Activated CD4-positive, alpha-beta T cell treated with anti-CD3 and anti-CD28 coated beads, Interleukin-2, Interleukin-6, amounts not matched to agents 100 ng/mL and 50 ng/mL, durations not matched to agents 16 hours and 8 hours (primary cell): Measurements from ENCODE around the gene ARHGAP26.

Source experiments
- DNase-seq: peaks from one replicate; pipeline ENCODE4 v3.0.0-alpha.2; 2020

The ARHGAP26 gene

GRCh38 chr5:143177263-143177983 lies 407.2 kb downstream of the ARHGAP26 start:
- DNase-seq: no peak

GRCh38 chr5:143179126-143179740 lies 409.1 kb downstream of the ARHGAP26 start:
- no peak for DNase-seq

GRCh38 chr5:143180751-143181150 lies 410.6 kb downstream of the ARHGAP26 start:
- no peak for DNase-seq

- no peak for DNase-seq
Measured at GRCh38 chr5:143181173-143181572, 411.0 kb downstream of the ARHGAP26 start.

GRCh38 chr5:143182106-143182505 lies 411.9 kb downstream of the ARHGAP26 start:
- DNase-seq: no peak

- DNase-seq: peak; percentile 78
Measured at GRCh38 chr5:143182901-143183820, 413.0 kb downstream of the ARHGAP26 start.

GRCh38 chr5:143183989-143184388 lies 413.8 kb downstream of the ARHGAP26 start:
- no peak for DNase-seq

GRCh38 chr5:143186623-143187022 lies 416.4 kb downstream of the ARHGAP26 start:
- DNase-seq: peak; percentile 17

GRCh38 chr5:143187495-143187894 lies 417.3 kb downstream of the ARHGAP26 start:
- peak; percentile 23 for DNase-seq

GRCh38 chr5:143188083-143188482 lies 417.9 kb downstream of the ARHGAP26 start:
- peak; percentile 28 for DNase-seq

- peak; percentile 30 for DNase-seq
Measured at GRCh38 chr5:143188692-143189091, 418.5 kb downstream of the ARHGAP26 start.

- DNase-seq: no peak
Measured at GRCh38 chr5:143190260-143190810, 420.2 kb downstream of the ARHGAP26 start.

- no peak for DNase-seq
Measured at GRCh38 chr5:143191720-143192119, 421.5 kb downstream of the ARHGAP26 start.

- no peak for DNase-seq
Measured at GRCh38 chr5:143192191-143192900, 422.2 kb downstream of the ARHGAP26 start.

- DNase-seq: no peak
Measured at GRCh38 chr5:143194206-143194605, 424.0 kb downstream of the ARHGAP26 start.

GRCh38 chr5:143194713-143195112 lies 424.5 kb downstream of the ARHGAP26 start:
- no peak for DNase-seq

- no peak for DNase-seq
Measured at GRCh38 chr5:143195491-143195890, 425.3 kb downstream of the ARHGAP26 start.

GRCh38 chr5:143196601-143197259 lies 426.6 kb downstream of the ARHGAP26 start:
- DNase-seq: no peak

- no peak for DNase-seq
Measured at GRCh38 chr5:143197260-143197656, 427.1 kb downstream of the ARHGAP26 start.

- no peak for DNase-seq
Measured at GRCh38 chr5:143198332-143198731, 428.2 kb downstream of the ARHGAP26 start.

- no peak for DNase-seq
Measured at GRCh38 chr5:143199161-143199560, 429.0 kb downstream of the ARHGAP26 start.

GRCh38 chr5:143199843-143200242 lies 429.7 kb downstream of the ARHGAP26 start:
- no peak for DNase-seq
